Camera-type eye (tissue), 1 donor: Measurements from ENCODE around the gene GPBAR1. TPM values are rescaled to one million over a fixed set of nuclear protein-coding genes. Genes with fewer than 3 reads are reported as not detected.

Experiments used
- total RNA-seq: library from RNA; depleted of rRNA; stranded (reverse); fragments of >200 nt; gene quantifications from one replicate; pipeline ENCODE4 v1.2.3, GENCODE V29; 2014

Gene GPBAR1, protein sequence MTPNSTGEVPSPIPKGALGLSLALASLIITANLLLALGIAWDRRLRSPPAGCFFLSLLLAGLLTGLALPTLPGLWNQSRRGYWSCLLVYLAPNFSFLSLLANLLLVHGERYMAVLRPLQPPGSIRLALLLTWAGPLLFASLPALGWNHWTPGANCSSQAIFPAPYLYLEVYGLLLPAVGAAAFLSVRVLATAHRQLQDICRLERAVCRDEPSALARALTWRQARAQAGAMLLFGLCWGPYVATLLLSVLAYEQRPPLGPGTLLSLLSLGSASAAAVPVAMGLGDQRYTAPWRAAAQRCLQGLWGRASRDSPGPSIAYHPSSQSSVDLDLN
- not detected for total RNA-seq

DNA sequence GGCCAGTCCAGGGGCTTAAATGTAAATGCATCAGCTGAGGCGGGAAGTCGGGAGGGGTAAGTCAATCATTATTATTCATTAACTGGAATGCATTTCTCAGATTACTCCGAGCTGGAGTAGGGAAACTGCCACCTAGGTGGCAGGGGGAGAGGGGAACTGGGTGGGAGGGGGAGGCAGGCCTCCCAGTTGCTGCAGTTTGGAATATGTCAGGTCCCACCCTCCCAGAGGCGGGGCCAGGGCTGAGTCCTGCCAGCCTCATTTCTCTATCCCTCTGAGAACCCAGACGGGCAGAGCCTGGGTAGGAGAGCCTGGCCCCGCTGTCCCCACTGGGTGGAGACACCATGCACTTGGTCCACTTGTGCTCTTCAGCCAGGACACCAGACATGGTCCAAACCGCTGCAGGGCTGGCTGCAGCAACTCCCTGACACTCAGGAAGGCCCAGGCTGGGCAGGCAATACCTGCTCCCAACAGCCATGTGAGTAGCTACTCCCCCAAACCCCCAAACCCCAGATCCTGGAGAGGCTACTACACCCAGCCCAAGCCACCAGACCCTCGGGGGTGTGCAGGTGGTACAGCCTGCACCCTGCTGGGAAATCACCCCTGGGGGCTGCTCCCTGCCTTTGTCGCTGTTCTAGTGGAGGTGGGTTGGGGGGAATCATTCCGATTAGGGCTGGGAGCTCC, at the start of gene GPBAR1:
TSS of gene GPBAR1 (plus strand) at position 274 of the 681 bp plus-strand sequence. CDS start 1,710 bp downstream, outside the sequence.

DNA sequence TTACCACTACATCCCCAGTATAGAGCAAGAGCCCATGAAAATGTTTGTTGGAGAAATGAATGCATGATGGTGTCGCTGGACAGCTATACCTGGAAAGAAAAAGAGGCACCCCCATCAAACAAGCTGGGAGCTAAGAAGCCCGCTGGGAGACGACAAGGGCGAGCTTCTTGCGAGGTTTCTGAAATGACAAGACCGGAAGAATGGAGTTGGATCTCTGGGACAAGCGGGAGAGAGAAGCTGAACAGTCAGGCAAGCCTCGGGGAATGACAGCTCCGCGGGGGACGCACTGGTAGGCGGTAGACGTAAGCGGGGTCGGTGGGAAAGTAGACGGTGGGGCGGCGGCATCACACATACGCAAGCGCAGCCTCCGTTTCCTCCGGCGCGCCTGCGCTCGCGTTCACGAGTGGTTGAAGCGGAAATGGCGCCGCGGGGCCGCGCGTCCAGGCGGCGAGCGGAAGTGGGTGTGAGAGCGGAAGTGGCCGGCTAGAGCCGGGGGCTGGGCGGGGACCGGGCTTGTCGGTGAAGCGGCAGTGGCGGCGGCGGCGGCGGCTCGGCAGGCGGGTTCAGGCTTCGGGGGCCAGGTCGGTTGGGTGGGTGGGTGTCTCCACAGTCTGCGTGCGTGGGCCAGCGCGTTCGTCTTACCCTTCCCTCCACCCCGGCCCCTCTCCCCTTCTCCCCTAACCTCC, 44.0 kb upstream of the GPBAR1 start, which contains the start of gene ARPC2:
TSS of gene ARPC2 (plus strand) at position 516 of the 686 bp plus-strand sequence. CDS start 282 bp downstream, outside the sequence.

DNA sequence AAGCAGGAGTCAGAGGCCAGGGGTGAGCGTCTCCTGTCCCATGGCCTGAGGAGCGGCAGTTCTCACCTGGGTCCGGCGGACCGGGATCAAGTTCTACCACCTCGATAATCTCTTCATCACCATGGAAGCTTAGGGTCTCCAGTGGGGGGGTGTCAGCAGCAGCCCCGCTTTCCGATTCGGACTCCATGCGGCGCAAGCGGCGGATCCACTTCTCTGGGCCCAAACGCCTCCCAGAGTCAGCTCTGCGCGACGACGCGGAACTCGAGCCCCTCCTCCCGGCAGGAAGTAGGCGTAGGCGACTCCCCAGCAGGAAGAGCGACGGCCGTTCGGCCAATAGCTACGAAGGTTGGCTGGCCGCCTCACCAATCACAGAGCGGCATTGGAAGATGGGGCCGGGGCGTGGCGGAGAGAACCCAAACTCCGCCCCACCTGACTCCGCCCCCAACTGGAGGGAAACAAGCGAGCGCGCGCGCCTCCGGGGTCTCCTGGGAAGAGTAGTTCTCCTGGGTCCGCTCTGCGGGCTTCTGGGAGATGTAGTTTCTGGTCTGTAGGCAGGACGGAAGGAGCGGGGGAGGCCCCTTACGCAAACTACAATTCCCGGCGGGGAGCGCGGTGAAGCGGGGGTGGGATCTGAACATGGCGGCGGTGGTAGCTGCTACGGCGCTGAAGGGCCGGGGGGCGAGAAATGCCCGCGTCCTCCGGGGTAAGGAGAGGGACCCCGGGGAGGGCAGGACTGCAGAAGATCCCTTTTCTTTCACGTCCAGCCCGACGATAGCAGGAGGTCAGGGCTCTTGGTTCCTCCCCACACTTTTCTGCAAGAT, 9.3 kb downstream of the GPBAR1 start, which contains the start of the genes AAMP and PNKD:
TSS of gene AAMP (minus strand) at position 238 of the 821 bp plus-strand sequence. CDS start at position 187, 51 bp downstream.
TSS of gene PNKD (plus strand) at position 620 of the 821 bp plus-strand sequence. CDS start at position 637, 17 bp downstream.

DNA sequence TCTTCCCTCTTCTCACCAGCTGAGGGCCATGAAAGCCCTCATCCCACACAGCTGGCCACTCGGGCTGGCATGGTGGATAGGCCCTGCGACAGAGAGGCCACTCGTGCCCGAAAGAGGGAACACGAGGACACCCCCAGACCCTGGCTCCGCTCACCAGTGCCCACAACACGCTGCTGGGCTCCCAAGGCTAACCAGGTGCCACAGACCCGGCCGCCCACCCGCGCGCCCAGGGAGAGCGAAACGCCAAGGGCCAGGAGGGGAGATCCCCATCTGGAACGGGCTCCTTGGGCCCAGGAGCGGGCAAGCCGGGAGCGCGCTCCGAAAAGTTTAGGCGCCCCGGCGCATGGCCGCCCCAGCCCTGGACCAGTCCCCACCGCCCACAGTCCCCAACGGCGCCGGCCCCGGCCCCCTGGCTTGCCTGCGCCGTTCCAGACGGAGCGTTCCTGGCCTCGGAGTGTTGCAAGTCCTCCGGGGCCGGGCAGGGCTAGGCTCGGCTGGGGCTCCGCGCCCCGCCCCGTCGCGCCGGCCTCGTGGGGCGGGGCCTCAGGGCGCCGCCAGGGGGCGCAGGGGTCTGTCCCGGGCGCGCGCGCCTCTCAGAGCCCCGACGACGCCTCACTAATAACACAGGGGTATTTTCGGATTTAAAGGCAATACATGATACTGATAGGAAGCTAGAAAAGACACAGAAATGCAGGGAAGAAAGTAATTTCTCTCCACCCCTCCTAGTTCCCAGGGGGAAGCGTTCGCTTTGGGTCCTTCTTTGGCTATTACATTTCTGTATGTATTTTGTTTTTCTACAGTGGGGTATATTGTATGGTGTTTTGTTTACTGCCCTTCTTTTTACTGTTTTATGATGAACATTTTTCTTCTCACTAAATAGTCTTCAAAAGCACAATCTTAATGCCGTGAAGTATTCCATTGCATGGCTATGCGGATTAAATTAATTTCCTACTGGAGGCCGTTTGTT, 31.5 kb downstream of the GPBAR1 start, which contains the start of gene TMBIM1:
TSS of gene TMBIM1 (minus strand) at position 456 of the 967 bp plus-strand sequence. CDS start 10,362 bp downstream, outside the sequence.

Other genes with a start within 250 kb of the GPBAR1 start
- not detected for gene RUFY4, start 191.8 kb upstream of the GPBAR1 start, total RNA-seq
- gene CXCR2, start 135.0 kb upstream of the GPBAR1 start, total RNA-seq = 0.99 TPM
- 0.33 TPM for gene CXCR1, start 94.1 kb upstream of the GPBAR1 start, total RNA-seq
- gene ARPC2, start 43.8 kb upstream of the GPBAR1 start, total RNA-seq = 138 TPM
- 126 TPM for gene AAMP, start 9.1 kb downstream of the GPBAR1 start, total RNA-seq
- 26.2 TPM for gene PNKD, start 9.5 kb downstream of the GPBAR1 start, total RNA-seq
- gene TMBIM1, start 31.5 kb downstream of the GPBAR1 start, total RNA-seq = 56.5 TPM
- gene CATIP, start 95.8 kb downstream of the GPBAR1 start, total RNA-seq = not detected
- 7.8 TPM for gene SLC11A1, start 121.3 kb downstream of the GPBAR1 start, total RNA-seq
- 59.0 TPM for gene CTDSP1, start 138.9 kb downstream of the GPBAR1 start, total RNA-seq
- gene VIL1, start 158.1 kb downstream of the GPBAR1 start, total RNA-seq = not detected